HCT116 (cell line): ENCODE results near the gene ACOT8. TPM values are rescaled to one million over a fixed set of nuclear protein-coding genes. Genes with fewer than 3 reads are reported as not detected.

ENCODE experiments used
- ATAC-seq: fragments of 200-7000 bp; cut with Tn5 transposase; 2 replicates; pipeline ENCODE4 v1.9.1; 2020; ENCODE audit warnings: mild to moderate bottlenecking, moderate library complexity
- BruUV-seq: library from RNA; stranded (reverse); fragments of 400-500 nt; replicated peaks from 2 replicates; lab custom pipeline; 2021; lab: Mats Ljungman, UMichigan
- CTCF ChIA-PET: fragments of 300-600 bp; sonication (Branson Sonifier 250); formaldehyde crosslinking; loops from one replicate; lab custom pipeline; 2021; ENCODE audit warnings: antibody characterized with exemption; lab: Charles Lee
- POLR2A ChIA-PET: fragments of 300-600, 350-600 bp; sonication (Branson Sonifier 250); formaldehyde crosslinking; loops from one replicate; lab custom pipeline; 2021; ENCODE audit warnings: antibody characterized with exemption; lab: Charles Lee
- RAD21 ChIA-PET, 2 experiments: fragments of 300-600 bp; sonication (Branson Sonifier 250); formaldehyde crosslinking; loops; one replicate each; lab custom pipeline; 2023; ENCODE audit warnings: low total read pairs in 2 of 2; ENCODE audit not compliant: uncharacterized antibody in 2 of 2, unreplicated experiment in 2 of 2, low non-redundant PET in 1 of 2; lab: Charles Lee
- DNase-seq: peaks from one replicate; pipeline ENCODE4 v3.0.0-alpha.2; 2010; ENCODE audit warnings: low read depth, low spot score
- H2AFZ ChIP-seq: fragments of 200-600 bp; shearing (Covaris generic), sonication (generic); 2 replicates; pipeline ENCODE4 v1.6.1; 2017; ENCODE audit warnings: low read depth, mixed run types, mixed read lengths, antibody characterized with exemption, low read length; ENCODE audit not compliant: poor library complexity, severe bottlenecking
- H3K27ac ChIP-seq: 2 replicates; pipeline ENCODE4 v1.5.1; 2012; ENCODE audit warnings: low read depth, low read length
- H3K27me3 ChIP-seq: fragments of 200-600 bp; sonication (generic); 2 replicates; pipeline ENCODE4 v1.6.1; 2016; ENCODE audit warnings: mixed run types, low read length, mixed read lengths; ENCODE audit not compliant: insufficient read depth
- H3K36me3 ChIP-seq, 2 experiments: fragments of 200-500 bp in 1 of 2; fragments of 200-600 bp in 1 of 2; sonication (Bioruptor generic) in 1 of 2; sonication (generic) in 1 of 2; 2 replicates each; pipeline versions ENCODE4 v1.5.1 to v1.6.1; 2014 to 2016; ENCODE audit warnings: low read length in 2 of 2, inconsistent platforms in 1 of 2, mixed read lengths in 1 of 2, mixed run types in 1 of 2; ENCODE audit not compliant: insufficient read depth in 2 of 2, control insufficient read depth in 1 of 2
- H3K4me1 ChIP-seq, 2 experiments: fragments of 200-600 bp in 1 of 2; sonication (generic) in 1 of 2; 2 replicates each; pipeline versions ENCODE4 v1.5.1 to v1.6.1; 2012 to 2017; ENCODE audit warnings: low read length in 2 of 2, inconsistent platforms in 1 of 2, mild to moderate bottlenecking in 1 of 2, mixed read lengths in 1 of 2, mixed run types in 1 of 2, moderate library complexity in 1 of 2; ENCODE audit not compliant: insufficient read depth in 2 of 2, control insufficient read depth in 1 of 2
- H3K4me2 ChIP-seq: fragments of 200-600 bp; sonication (generic); 2 replicates; pipeline ENCODE4 v1.6.1; 2017; ENCODE audit warnings: mixed run types, low read length, mixed read lengths
- H3K4me3 ChIP-seq, 2 experiments: fragments of 200-600 bp in 1 of 2; sonication (generic) in 1 of 2; replicated peaks in 1 of 2; 2 replicates each; pipeline ENCODE4 v1.5.1; 2011 to 2016; ENCODE audit warnings: low read length in 2 of 2, control low read depth in 1 of 2, low read depth in 1 of 2, mild to moderate bottlenecking in 1 of 2, mixed read lengths in 1 of 2, mixed run types in 1 of 2
- H3K79me2 ChIP-seq: fragments of 200-600 bp; sonication (generic); 2 replicates; pipeline ENCODE4 v1.6.1; 2017; ENCODE audit warnings: mild to moderate bottlenecking, mixed run types, low read length, moderate library complexity, mixed read lengths; ENCODE audit not compliant: insufficient read depth
- H3K9ac ChIP-seq: fragments of 200-600 bp; sonication (generic); 2 replicates; pipeline ENCODE4 v1.6.1; 2016; ENCODE audit warnings: low read length, mixed read lengths
- H3K9me2 ChIP-seq: fragments of 200-600 bp; sonication (generic), shearing (Covaris generic); 2 replicates; pipeline ENCODE4 v1.6.1; 2017; ENCODE audit warnings: mixed run types, mild to moderate bottlenecking, moderate library complexity; ENCODE audit not compliant: insufficient read depth
- H3K9me3 ChIP-seq, 2 experiments: fragments of 200-500 bp in 1 of 2; fragments of 200-600 bp in 1 of 2; sonication (Bioruptor generic) in 1 of 2; sonication (generic) in 1 of 2; 2 replicates each; pipeline ENCODE4 v1.6.1; 2014 to 2017; ENCODE audit warnings: low read length in 2 of 2, mixed read lengths in 2 of 2, inconsistent platforms in 1 of 2, low read depth in 1 of 2, mild to moderate bottlenecking in 1 of 2, mixed run types in 1 of 2, moderate library complexity in 1 of 2; ENCODE audit not compliant: control insufficient read depth in 1 of 2, insufficient read depth in 1 of 2
- H4K20me1 ChIP-seq: fragments of 200-600 bp; sonication (generic), shearing (Covaris generic); 2 replicates; pipeline ENCODE4 v1.6.1; 2017; ENCODE audit warnings: mixed run types, mild to moderate bottlenecking, moderate library complexity; ENCODE audit not compliant: insufficient read depth
- CEBPB ChIP-seq: IDR thresholded peaks from 2 replicates; pipeline ENCODE4 v1.6.1; 2012; ENCODE audit warnings: low read depth
- CTCF ChIP-seq, 3 experiments: fragments of 200-600 bp in 1 of 3; sonication (generic) in 1 of 3; IDR thresholded peaks in 2 of 3; conservative IDR thresholded peaks in 1 of 3; 2 replicates each; pipeline ENCODE4 v1.5.1; 2012 to 2017; ENCODE audit warnings: low read depth in 2 of 3, low read length in 2 of 3, antibody characterized with exemption in 1 of 3, borderline replicate concordance in 1 of 3, control low read depth in 1 of 3, mild to moderate bottlenecking in 1 of 3, mixed read lengths in 1 of 3, mixed run types in 1 of 3, moderate library complexity in 1 of 3; ENCODE audit not compliant: insufficient read depth in 1 of 3
- EGR1 ChIP-seq: IDR thresholded peaks from 2 replicates; pipeline ENCODE4 v1.6.1; 2012; ENCODE audit warnings: low read depth
- EZH2 ChIP-seq: fragments of 200-600 bp; sonication (generic); IDR thresholded peaks from 2 replicates; pipeline ENCODE4 v1.6.1; 2017; ENCODE audit warnings: antibody characterized with exemption, mixed run types
- EZH2phosphoT487 ChIP-seq: fragments of 200-600 bp; IDR thresholded peaks from 2 replicates; pipeline ENCODE4 v1.6.1; 2018; ENCODE audit warnings: antibody characterized with exemption, borderline replicate concordance
- POLR2A ChIP-seq: IDR thresholded peaks from 2 replicates; pipeline ENCODE4 v1.7.0; 2011; ENCODE audit warnings: borderline replicate concordance; ENCODE audit not compliant: insufficient read depth, insufficient read length; ENCODE audit errors: extremely low read depth
- POLR2AphosphoS5 ChIP-seq: IDR thresholded peaks from 2 replicates; pipeline ENCODE4 v1.6.1; 2011; ENCODE audit warnings: mild to moderate bottlenecking, low read depth, low read length, moderate library complexity
- REST ChIP-seq: IDR thresholded peaks from 2 replicates; pipeline ENCODE4 v1.6.1; 2012; ENCODE audit warnings: low read depth
- SIN3A ChIP-seq: IDR thresholded peaks from 2 replicates; pipeline ENCODE4 v1.6.1; 2012; ENCODE audit warnings: low read depth
- SP1 ChIP-seq: IDR thresholded peaks from 2 replicates; pipeline ENCODE4 v1.6.1; 2012; ENCODE audit warnings: low read depth
- SRF ChIP-seq: IDR thresholded peaks from 2 replicates; pipeline ENCODE4 v1.6.1; 2012; ENCODE audit warnings: low read depth
- TCF7L2 ChIP-seq: IDR thresholded peaks from 2 replicates; pipeline ENCODE4 v1.7.0; 2011; ENCODE audit warnings: borderline replicate concordance, inconsistent platforms; ENCODE audit not compliant: insufficient read depth, insufficient read length; ENCODE audit errors: extremely low read depth
- YY1 ChIP-seq: IDR thresholded peaks from 2 replicates; pipeline ENCODE4 v1.6.1; 2011; ENCODE audit warnings: low read length, low read depth, moderate library complexity, mild to moderate bottlenecking; ENCODE audit not compliant: insufficient replicate concordance; ENCODE audit errors: extremely low read depth
- ZFX ChIP-seq: fragments of 450-650 bp; IDR thresholded peaks from 2 replicates; pipeline ENCODE4 v1.6.1; 2017
- ZNF274 ChIP-seq: fragments of 200-500 bp; sonication (Bioruptor generic); IDR thresholded peaks from 2 replicates; pipeline ENCODE4 v1.6.1; 2014; ENCODE audit warnings: mild to moderate bottlenecking, low read depth, low read length, inconsistent platforms
- intact Hi-C: fragments of 100-400 bp; cut with micrococcal nuclease; formaldehyde crosslinking; loops from 2 replicates; pipeline ENCODE4 v1.10.0; 2022
- total RNA-seq: library from RNA; stranded (reverse); gene quantifications from one replicate; pipeline ENCODE4 v1.2.1, GENCODE V29; 2021; ENCODE audit not compliant: unreplicated experiment
- TF ChIP-seq, protein P1 (sequence below): IDR thresholded peaks from 2 replicates; pipeline ENCODE4 v1.6.1; 2011; ENCODE audit warnings: mild to moderate bottlenecking, low read length, moderate library complexity; ENCODE audit not compliant: insufficient replicate concordance; ENCODE audit errors: extremely low read depth
- TF ChIP-seq, protein P2 (sequence below): IDR thresholded peaks from 2 replicates; pipeline ENCODE4 v1.6.1; 2012
- TF ChIP-seq, protein P3 (sequence below): IDR thresholded peaks from 2 replicates; pipeline ENCODE4 v1.6.1; 2012

Gene ACOT8
- total RNA-seq, 1 experiment from 2014 or later, result 12.2 TPM

GRCh38 chr20:45848421-45848820 lies 8.8 kb downstream of the ACOT8 start:
- DNase-seq (no peak), ATAC-seq (no peak)
- Histone ChIP-seq H3K4me3 (no peak overlapping the region), H4K20me1 (no peaks in the 10 kb centered on the region), H3K4me1 (no peaks in the 10 kb centered on the region), H3K9me2 (no peaks in the 10 kb centered on the region), H3K27me3 (no peaks in the 10 kb centered on the region), H3K27ac (no peak overlapping the region), H3K9ac (no peak overlapping the region), H3K9me3 (no peaks in the 10 kb centered on the region), H2AFZ (no peak overlapping the region), H3K79me2 (no peaks in the 10 kb centered on the region), H3K4me2 (no peak overlapping the region), H3K36me3 (peaks cover 0 to 2% of the 10 kb centered on the region in 2 experiments; a peak in 2 of 4 replicates)
- ChIA-PET POLR2A (no interaction called here), CTCF (no interaction called here), RAD21 (no interaction called here)
- TF ChIP-seq TCF7L2 (no peak), ZNF274 (no peak), POLR2A (no peak), EGR1 (no peak), EZH2phosphoT487 (no peak), SRF (no peak), ZFX (no peak), SIN3A (no peak), REST (no peak), POLR2AphosphoS5 (no peak), CEBPB (no peak), YY1 (no peak), EZH2 (no peak), SP1 (no peak), CTCF (IDR thresholded peaks at IDR 0.05 in 2 of 3, conservative IDR thresholded peaks at IDR 0.05 in 1 of 3; ENCODE audit: borderline replicate concordance in 1 of 3, insufficient read depth in 1 of 3, low read depth in 2 of 3, low read length in 2 of 3) (no peak)
- TF ChIP-seq, protein P1, sequence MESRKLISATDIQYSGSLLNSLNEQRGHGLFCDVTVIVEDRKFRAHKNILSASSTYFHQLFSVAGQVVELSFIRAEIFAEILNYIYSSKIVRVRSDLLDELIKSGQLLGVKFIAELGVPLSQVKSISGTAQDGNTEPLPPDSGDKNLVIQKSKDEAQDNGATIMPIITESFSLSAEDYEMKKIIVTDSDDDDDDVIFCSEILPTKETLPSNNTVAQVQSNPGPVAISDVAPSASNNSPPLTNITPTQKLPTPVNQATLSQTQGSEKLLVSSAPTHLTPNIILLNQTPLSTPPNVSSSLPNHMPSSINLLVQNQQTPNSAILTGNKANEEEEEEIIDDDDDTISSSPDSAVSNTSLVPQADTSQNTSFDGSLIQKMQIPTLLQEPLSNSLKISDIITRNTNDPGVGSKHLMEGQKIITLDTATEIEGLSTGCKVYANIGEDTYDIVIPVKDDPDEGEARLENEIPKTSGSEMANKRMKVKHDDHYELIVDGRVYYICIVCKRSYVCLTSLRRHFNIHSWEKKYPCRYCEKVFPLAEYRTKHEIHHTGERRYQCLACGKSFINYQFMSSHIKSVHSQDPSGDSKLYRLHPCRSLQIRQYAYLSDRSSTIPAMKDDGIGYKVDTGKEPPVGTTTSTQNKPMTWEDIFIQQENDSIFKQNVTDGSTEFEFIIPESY, result no peak
- TF ChIP-seq, protein P2, sequence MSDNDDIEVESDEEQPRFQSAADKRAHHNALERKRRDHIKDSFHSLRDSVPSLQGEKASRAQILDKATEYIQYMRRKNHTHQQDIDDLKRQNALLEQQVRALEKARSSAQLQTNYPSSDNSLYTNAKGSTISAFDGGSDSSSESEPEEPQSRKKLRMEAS, result no peak
- TF ChIP-seq, protein P3, sequence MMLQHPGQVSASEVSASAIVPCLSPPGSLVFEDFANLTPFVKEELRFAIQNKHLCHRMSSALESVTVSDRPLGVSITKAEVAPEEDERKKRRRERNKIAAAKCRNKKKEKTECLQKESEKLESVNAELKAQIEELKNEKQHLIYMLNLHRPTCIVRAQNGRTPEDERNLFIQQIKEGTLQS, result no peak
- no TSS peak for BruUV-seq
- intact Hi-C loops, result no loop called here
